Ureter (tissue), 1 donor: Measurements from ENCODE around the gene FAM120B. TPM values are rescaled to one million over a fixed set of nuclear protein-coding genes. Genes with fewer than 3 reads are reported as not detected.

Experiments
- DNase-seq: peaks from one replicate; pipeline ENCODE4 v3.0.0-alpha.2; 2020; ENCODE audit warnings: low spot score
- total RNA-seq: library from RNA; stranded (reverse); gene quantifications from one replicate; pipeline ENCODE4 v1.2.4, GENCODE V29; 2023
- donor health status: DM: yes; HTN: yes; CAD: no.

FAM120B gene
- total RNA-seq, 1 donor from 2014 or later: 54.5 TPM

DNA sequence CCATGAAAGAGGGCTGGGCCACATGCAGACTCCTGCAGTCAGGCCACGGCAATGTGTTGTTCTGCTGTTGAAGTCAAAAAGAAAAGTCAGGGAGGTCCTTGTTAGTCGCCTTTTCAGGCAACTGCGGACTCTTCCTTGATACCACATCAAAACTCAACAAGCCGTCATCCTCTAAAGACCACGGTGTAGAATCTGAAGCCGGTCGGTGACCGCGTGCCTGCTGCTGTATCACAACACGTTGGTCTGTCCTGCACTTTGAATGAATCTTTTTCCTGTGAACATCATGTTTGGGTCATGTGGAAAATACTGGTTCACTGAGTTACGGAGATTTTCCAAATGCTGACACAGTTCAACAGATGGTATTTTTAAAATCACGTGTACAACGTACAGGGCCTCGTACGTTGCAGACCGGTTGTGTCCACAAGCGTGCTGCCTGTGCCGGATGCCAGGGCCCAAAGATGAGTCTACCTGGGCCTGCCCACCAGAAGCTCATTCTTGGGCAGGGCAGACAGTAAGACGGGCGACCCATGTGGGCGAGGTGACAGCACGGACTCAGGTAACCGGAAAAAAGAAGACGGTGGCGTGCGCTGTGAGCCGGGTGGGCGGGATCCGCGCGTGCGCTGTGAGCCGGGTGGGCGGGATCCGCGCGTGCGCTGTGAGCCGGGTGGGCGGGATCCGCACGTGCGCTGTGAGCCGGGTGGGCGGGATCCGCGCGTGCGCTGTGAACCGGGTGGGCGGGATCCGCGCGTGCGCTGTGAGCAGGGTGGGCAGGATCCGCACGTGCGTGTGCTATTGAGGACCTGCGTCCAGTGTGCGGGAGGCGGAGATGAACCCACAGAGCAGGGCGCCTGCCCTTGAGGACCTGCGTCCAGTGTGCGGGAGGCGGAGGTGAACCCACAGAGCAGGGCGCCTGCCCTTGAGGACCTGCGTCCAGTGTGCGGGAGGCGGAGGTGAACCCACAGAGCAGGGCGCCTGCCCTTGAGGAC is 114.5 kb downstream of the FAM120B start:
- DNase-seq: no peak

DNA sequence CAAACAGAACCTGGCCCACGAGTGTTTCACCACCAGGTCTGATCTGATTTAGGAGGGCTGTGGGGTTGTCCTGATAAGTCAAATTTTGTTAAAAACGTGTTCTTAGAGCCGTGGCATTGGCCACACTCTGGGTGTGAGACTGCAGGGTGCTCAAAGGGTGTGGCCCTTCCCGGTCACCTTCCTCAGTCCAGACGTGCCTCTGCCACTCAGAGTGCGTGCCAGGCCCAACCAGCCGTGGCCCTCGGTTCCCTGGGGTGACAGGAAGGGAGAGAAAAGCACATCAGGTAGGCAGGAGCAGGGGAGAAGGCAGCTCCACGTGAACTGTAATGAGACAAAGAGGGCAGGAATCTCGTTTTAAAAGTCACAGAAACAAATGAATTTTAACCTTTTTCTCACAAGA is 115.4 kb downstream of the FAM120B start:
- DNase-seq: no peak

GRCh38 chr6:170423030-170423429 is 116.5 kb downstream of the FAM120B start:
- no peak for DNase-seq

DNA sequence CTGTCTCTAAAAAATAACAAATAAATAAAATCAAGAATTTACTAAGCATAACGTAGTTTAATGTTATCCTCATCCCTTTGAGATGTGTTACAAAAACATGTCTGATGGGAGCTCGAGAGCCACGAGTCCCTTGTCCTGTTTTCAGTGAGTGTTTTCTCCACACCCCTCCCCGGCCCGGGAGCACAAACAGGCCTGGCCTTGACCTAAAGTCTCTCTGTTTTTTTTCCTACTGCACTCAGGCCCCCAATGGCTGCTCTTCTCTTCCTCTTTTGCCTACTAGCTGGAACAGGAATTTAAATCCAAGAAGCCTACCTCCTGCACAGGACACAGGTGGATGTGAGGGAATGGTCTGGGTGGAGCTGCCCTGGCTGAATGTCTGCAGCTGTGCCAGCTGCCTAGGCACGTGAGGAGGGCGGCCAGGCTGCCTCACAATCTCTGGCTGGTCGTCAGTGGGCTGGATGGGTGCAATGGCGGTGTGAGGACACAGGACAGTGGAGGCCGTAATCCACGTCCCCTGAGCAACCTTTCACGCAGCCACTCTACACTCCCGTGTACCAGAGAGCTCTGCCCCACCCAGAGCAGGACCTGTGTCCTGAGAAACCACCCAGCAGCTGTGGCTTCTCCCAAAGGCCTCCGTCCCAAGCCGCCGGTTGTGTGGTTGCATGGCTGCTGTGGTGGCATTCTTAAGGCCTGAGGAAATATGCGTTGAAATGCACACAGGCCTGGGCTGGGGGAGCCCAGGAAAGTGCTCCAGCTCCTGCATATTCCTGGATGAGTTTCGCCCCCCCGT is 117.5 kb downstream of the FAM120B start:
- no peak for DNase-seq

DNA sequence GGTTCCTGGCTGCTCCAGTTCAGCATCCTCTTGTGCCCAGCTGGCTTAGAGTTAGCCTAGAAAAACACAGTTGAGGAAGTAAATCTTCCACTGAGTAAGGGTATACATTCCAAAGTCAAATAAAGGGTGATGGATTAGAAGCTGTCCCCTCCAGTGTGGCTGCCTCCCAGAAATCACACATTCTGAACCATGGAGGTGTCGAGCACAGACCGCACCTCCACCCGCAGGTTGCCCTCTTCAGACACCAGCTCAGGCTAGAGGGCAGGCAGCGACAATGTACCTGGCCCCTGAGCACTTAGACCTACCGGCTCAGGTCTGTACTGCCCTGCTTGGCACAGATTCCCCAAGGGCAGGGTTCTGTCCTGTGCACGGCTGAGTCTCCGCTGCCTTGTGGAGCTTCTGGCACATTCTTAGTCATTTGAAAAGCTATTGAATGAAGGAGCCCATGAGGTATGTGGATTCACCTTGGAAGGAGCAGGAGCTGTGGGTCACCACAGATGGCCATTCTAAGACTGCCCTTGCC is 118.1 kb downstream of the FAM120B start:
- no peak for DNase-seq

- no peak for DNase-seq
Measured at GRCh38 chr6:170429450-170429849, 122.9 kb downstream of the FAM120B start.

DNA sequence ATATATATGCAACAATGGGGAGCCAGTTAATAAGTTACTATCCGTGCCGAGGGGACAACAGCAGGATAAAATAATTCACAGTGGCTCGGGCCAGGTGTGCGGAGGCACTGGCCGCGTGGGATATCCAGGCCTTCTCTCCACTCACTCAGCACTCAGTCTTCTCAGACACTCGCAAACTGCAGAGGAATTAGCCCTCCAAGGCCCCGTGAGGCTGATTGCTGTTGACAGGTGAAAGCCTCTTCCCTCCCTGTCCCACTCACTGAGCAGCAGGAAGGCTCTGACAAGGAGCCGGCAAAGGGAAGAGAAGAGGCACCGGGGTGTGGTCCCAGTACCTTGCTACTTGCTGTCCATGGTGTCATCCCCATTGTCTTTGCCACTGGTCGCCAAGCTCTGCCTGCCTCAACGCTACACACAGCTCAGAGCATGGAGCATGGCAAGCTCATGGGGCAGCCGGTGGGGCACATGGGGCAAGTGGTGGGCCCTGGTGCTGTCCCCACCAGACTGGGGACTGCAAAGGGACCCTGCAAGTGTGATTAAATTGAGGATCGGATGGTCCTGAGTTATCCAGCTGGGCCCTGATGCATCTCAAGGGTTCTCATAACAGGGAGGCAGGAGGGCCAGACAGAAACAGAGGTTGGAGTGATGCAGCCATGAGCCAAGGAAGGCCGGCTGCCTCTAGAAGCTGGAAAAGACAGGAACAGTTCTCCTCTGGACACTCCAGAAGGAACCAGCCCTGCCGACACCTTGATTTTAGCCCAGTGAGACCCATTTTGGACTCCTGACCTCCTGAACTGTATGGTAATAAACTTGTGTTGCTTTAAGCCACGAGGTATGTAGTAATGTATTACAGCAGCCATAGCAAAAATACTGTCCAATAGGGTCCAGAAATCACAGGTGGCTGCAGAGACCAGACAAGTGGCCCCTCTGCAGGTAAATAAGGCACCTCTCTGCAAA is 126.9 kb downstream of the FAM120B start:
- no peak for DNase-seq

- DNase-seq: no peak
Measured at GRCh38 chr6:170434117-170434820, 127.7 kb downstream of the FAM120B start.

DNA sequence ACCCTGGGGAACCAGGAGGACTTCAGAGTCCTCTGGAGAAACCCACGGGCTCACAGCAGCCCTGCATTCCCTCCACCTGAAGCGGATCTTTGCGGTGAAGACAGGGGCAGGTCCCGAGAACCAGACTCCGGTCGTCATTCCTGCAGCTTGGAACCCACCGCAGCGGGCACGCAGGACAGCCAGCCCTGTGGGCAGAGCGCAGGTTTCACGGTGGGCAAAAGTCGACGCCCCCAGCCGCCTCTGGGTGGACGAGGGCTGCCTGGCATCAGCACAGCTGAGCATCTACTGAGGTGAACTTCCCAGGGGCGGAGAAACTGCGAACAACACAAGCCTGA is 128.2 kb downstream of the FAM120B start:
- no peak for DNase-seq

DNA sequence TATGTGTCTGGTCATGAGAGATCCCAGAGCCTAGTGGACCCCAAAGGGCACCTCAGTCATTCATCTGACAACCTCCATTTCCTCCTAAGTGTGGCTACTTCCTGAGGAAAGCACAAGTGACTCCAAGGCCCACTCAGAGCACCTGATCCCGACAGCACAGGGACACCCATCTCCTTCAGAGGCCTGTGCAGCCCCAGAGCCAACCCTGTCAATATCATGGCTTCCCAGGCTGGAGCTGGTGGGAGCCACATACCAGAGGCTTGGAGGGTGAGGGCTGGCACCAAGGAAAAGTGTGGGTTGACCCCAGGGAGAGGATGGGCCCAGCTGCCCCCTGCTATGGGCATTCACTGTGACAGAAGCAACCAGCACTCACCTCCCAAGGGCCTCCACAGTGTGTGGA is 129.2 kb downstream of the FAM120B start:
- no peak for DNase-seq

DNA sequence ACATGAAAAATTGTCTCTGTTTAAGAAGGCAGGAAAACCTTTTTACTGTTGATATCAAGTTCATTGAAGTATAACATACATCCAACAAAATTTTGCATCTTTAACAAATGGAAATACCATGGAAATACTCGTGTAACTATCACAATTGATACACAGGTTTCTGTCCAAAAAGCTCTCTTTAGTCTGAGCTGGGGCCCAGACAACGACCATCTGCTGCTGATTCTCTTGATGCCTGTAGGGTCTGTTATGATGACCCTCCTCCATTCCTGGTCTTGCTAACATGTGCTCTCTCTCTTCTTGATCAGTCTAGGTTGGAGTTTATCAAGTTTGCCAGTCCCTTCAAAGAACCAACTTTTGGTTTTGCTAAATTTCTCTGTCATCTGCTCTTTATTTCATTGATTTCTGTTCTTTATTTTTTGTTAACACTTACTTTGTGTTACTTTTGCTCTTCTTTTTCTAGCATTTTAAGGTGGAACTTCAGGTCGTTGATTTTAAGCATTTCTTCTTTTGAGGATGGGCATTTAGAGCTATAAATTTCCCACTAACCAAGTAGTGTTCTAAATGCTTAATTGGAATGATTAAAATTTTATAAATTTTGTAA is 129.8 kb downstream of the FAM120B start:
- DNase-seq: no peak

GRCh38 chr6:170437719-170438401 is 131.3 kb downstream of the FAM120B start:
- peak; percentile 15 for DNase-seq

DNA sequence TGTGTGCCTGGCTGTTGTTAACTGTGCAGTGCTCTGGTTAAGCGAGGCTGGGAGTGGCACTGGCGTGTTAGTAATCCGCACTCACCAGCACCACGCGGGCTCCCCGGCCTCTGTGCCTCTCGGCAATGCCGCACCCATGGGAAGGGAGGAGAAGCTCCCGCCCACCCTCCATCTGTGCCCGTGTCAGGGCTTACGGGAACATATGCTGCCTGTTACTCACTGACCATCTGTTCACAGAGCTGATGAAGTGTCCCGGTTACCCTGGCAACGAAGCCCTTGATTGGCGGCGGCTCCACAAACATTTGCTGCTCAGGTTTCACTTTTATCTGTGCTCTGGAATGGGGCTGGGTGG is 131.8 kb downstream of the FAM120B start:
- DNase-seq: peak; percentile 74

DNA sequence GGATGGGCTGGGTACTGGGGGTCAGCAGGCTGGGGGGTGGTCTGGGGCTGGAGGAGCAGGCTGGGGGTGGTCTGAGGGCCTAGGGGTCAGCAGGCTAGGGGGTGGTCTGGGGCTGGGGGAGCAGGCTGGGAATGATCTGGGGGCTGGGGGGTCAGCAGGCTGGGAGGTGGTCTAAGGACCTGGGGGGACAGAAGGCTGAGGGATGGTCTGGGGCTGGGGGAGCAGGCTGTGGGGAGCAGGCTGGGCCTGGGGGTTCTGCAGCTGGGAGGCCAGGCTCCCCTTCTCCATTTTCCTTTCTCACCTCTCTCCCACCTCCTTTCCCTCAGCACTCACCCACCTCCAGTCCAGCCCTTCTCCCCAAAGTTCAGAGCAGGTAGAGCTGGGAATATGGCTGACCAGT is 132.3 kb downstream of the FAM120B start:
- DNase-seq: no peak

- DNase-seq: peak; percentile 34
Measured at GRCh38 chr6:170439366-170440361, 133.1 kb downstream of the FAM120B start.

GRCh38 chr6:170440437-170440836 is 133.9 kb downstream of the FAM120B start:
- peak; percentile 27 for DNase-seq

DNA sequence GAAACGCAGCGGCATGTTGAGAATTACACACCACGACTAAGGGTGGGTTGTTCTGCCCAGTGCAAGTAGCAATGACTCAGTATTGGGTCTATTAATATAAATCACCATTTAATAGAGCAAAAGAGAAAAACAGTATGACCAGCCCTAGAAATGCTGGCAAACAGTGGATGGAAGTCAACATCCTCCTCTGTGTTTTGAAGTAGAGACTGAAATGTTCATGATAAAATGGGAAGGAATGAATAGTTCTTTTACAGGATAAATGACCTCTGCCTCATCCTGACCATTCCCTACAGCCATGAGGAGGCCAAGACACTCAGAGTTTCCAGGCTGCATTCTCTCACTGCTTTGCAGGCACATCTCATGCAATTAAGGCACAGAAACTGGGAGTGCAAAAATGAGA is 134.8 kb downstream of the FAM120B start:
- no peak for DNase-seq

DNA sequence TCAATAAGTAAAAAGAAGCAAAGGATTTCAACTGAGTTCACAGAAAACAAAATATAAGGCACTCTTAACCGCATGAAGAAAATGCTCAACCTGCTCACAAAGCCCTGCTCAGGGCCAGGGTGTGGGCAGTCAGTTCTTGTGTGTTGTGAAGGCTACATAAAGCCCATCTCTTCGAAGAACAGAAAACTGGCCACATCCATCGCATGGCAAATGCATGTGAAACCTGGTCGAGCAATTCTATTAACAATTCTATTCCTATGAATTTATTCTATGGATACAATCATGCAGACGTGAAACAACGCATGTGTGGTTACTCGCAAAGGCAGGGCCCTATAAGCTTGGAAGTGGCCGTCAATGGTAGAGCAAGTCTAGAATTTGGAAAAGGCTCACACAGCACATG is 136.0 kb downstream of the FAM120B start:
- no peak for DNase-seq
